H9 (cell line): ENCODE measurements around the gene FBN2. TPM values are rescaled to one million over a fixed set of nuclear protein-coding genes. Genes with fewer than 3 reads are reported as not detected.

Experiments used
- DNase-seq: peaks from one replicate; pipeline ENCODE4 v3.0.0-alpha.2; 2017
- H2AFZ ChIP-seq: one replicate; pipeline ENCODE4 v1.6.1; 2013; ENCODE audit warnings: mild to moderate bottlenecking, low read length, control low read depth, moderate library complexity
- H2AK5ac ChIP-seq: 2 replicates; pipeline ENCODE4 v1.6.1; 2013; ENCODE audit warnings: low read length, control low read depth, mixed read lengths; ENCODE audit not compliant: insufficient read length
- H2BK120ac ChIP-seq: one replicate; pipeline ENCODE4 v1.6.1; 2013; ENCODE audit warnings: low read depth, mild to moderate bottlenecking, low read length, control low read depth, inconsistent platforms; ENCODE audit not compliant: poor library complexity, severe bottlenecking
- H2BK12ac ChIP-seq: 2 replicates; pipeline ENCODE4 v1.6.1; 2013; ENCODE audit warnings: low read length, control low read depth, mixed read lengths, low read depth; ENCODE audit not compliant: insufficient read length
- H2BK15ac ChIP-seq: 2 replicates; pipeline ENCODE4 v1.6.1; 2013; ENCODE audit warnings: low read depth, low read length, control low read depth
- H2BK20ac ChIP-seq: one replicate; pipeline ENCODE4 v1.6.1; 2013; ENCODE audit warnings: low read depth, mild to moderate bottlenecking, low read length, control low read depth, inconsistent platforms; ENCODE audit not compliant: poor library complexity, severe bottlenecking
- H2BK5ac ChIP-seq: 2 replicates; pipeline ENCODE4 v1.6.1; 2013; ENCODE audit warnings: low read length, control low read depth, mixed read lengths; ENCODE audit not compliant: insufficient read length
- H3K14ac ChIP-seq: 2 replicates; pipeline ENCODE4 v1.6.1; 2013; ENCODE audit warnings: low read length, control low read depth; ENCODE audit not compliant: insufficient read depth
- H3K18ac ChIP-seq: 2 replicates; pipeline ENCODE4 v1.6.1; 2013; ENCODE audit warnings: low read depth, mild to moderate bottlenecking, mixed read lengths, low read length, control low read depth; ENCODE audit not compliant: insufficient read length
- H3K23ac ChIP-seq: 2 replicates; pipeline ENCODE4 v1.6.1; 2013; ENCODE audit warnings: low read length, control low read depth, mixed read lengths, low read depth; ENCODE audit not compliant: insufficient read length
- H3K23me2 ChIP-seq: 2 replicates; pipeline ENCODE4 v1.6.1; 2013; ENCODE audit warnings: low read depth, mild to moderate bottlenecking, mixed read lengths, low read length, control low read depth; ENCODE audit not compliant: insufficient read length, poor library complexity, severe bottlenecking
- H3K27ac ChIP-seq: 2 replicates; pipeline ENCODE4 v1.5.1; 2013; ENCODE audit warnings: low read length, control low read depth, mixed read lengths, low read depth; ENCODE audit not compliant: insufficient read length
- H3K27me3 ChIP-seq: 2 replicates; pipeline ENCODE4 v1.6.1; 2013; ENCODE audit warnings: low read length, control low read depth, inconsistent platforms; ENCODE audit not compliant: insufficient read depth
- H3K4ac ChIP-seq: 2 replicates; pipeline ENCODE4 v1.6.1; 2013; ENCODE audit warnings: low read depth, mild to moderate bottlenecking, control low read depth, inconsistent platforms, low read length, moderate library complexity
- H3K4me1 ChIP-seq: 2 replicates; pipeline ENCODE4 v1.6.1; 2013; ENCODE audit warnings: low read length, control low read depth, inconsistent platforms; ENCODE audit not compliant: insufficient read depth
- H3K4me2 ChIP-seq: 2 replicates; pipeline ENCODE4 v1.6.1; 2013; ENCODE audit warnings: low read length, control low read depth, mixed read lengths; ENCODE audit not compliant: insufficient read length, insufficient read depth
- H3K56ac ChIP-seq: 2 replicates; pipeline ENCODE4 v1.6.1; 2013; ENCODE audit warnings: low read depth, mild to moderate bottlenecking, mixed read lengths, low read length, control low read depth; ENCODE audit not compliant: insufficient read length
- H3K79me1 ChIP-seq: 2 replicates; pipeline ENCODE4 v1.6.1; 2013; ENCODE audit warnings: low read depth, mild to moderate bottlenecking, moderate library complexity, low read length, control low read depth, inconsistent platforms; ENCODE audit not compliant: insufficient read depth, poor library complexity, severe bottlenecking
- H3K79me2 ChIP-seq: 2 replicates; pipeline ENCODE4 v1.6.1; 2013; ENCODE audit warnings: low read length, control low read depth, inconsistent platforms; ENCODE audit not compliant: insufficient read depth
- H3K9ac ChIP-seq: 2 replicates; pipeline ENCODE4 v1.6.1; 2013; ENCODE audit warnings: low read length, control low read depth, mixed read lengths; ENCODE audit not compliant: insufficient read length; ENCODE audit errors: extremely low read depth
- H3K9me3 ChIP-seq: one replicate; pipeline ENCODE4 v1.6.1; 2013; ENCODE audit warnings: low read depth, low read length, inconsistent platforms; ENCODE audit not compliant: control insufficient read depth
- H3T11ph ChIP-seq: one replicate; pipeline ENCODE4 v1.6.1; 2013; ENCODE audit warnings: mild to moderate bottlenecking, low read length, control low read depth, inconsistent platforms
- H4K20me1 ChIP-seq: one replicate; pipeline ENCODE4 v1.6.1; 2013; ENCODE audit not compliant: control insufficient read depth, insufficient read length, insufficient read depth
- H4K5ac ChIP-seq: 2 replicates; pipeline ENCODE4 v1.6.1; 2013; ENCODE audit warnings: low read depth, mild to moderate bottlenecking, mixed read lengths, low read length, control low read depth; ENCODE audit not compliant: insufficient read length
- H4K8ac ChIP-seq: replicated peaks from 2 replicates; pipeline ENCODE4 v1.6.1; 2013; ENCODE audit warnings: low read length, control low read depth, mixed read lengths, low read depth; ENCODE audit not compliant: insufficient read length
- H4K91ac ChIP-seq: 2 replicates; pipeline ENCODE4 v1.6.1; 2013; ENCODE audit warnings: low read depth, mild to moderate bottlenecking, moderate library complexity, mixed read lengths, low read length, control low read depth; ENCODE audit not compliant: insufficient read length
- H3K27ac Mint-ChIP-seq, 3 experiments: 2 replicates in 2 of 3; 3 replicates in 1 of 3; pipeline ENCODE4 v1.8.0; 2020 to 2021; ENCODE audit warnings: mixed read lengths in 3 of 3, mild to moderate bottlenecking in 1 of 3, moderate library complexity in 1 of 3
- H3K27me3 Mint-ChIP-seq: 2 replicates; pipeline ENCODE4 v1.8.0; 2021; ENCODE audit warnings: low read depth, mild to moderate bottlenecking, moderate library complexity, mixed read lengths
- H3K36me3 Mint-ChIP-seq, 3 experiments: 2 replicates in 2 of 3; 3 replicates in 1 of 3; pipeline ENCODE4 v1.8.0; 2020 to 2021; ENCODE audit warnings: low read depth in 3 of 3, mixed read lengths in 3 of 3; ENCODE audit not compliant: insufficient read depth in 1 of 3
- H3K4me1 Mint-ChIP-seq, 2 experiments: 2 replicates each; pipeline ENCODE4 v1.8.0; 2020; ENCODE audit warnings: mixed read lengths in 2 of 2
- H3K4me3 Mint-ChIP-seq, 2 experiments: 2 replicates in 1 of 2; 3 replicates in 1 of 2; pipeline ENCODE4 v1.8.0; 2020 to 2021; ENCODE audit warnings: mild to moderate bottlenecking in 2 of 2, mixed read lengths in 2 of 2, moderate library complexity in 1 of 2
- H3K9me3 Mint-ChIP-seq, 2 experiments: 2 replicates in 1 of 2; 3 replicates in 1 of 2; pipeline ENCODE4 v1.8.0; 2020; ENCODE audit warnings: mild to moderate bottlenecking in 2 of 2, mixed read lengths in 2 of 2, moderate library complexity in 1 of 2
- WGBS: extraction: QIAGEN DNeasy Blood & Tissue Kit; methylation state at CpG from one replicate; pipeline ENCODE4 v1.1.7; 2013; ENCODE audit warnings: missing lambda C conversion rate, low lambda C conversion rate, mixed read lengths; ENCODE audit not compliant: insufficient read length; ENCODE audit errors: extremely low coverage; 5-methylcytosine and 5-hydroxymethylcytosine counted together
- total RNA-seq: library from RNA; stranded (reverse); gene quantifications from 2 replicates; pipeline ENCODE4 v1.2.1, GENCODE V29; 2021
- TF ChIP-seq, protein P1 (sequence below): fragments of 200-600 bp; sonication (generic); conservative IDR thresholded peaks from 3 replicates; pipeline ENCODE4 v1.8.0; 2021; ENCODE audit warnings: antibody characterized with exemption, mild to moderate bottlenecking

FBN2 gene
- total RNA-seq, 1 experiment from 2014 or later, result 8.3 TPM

DNA sequence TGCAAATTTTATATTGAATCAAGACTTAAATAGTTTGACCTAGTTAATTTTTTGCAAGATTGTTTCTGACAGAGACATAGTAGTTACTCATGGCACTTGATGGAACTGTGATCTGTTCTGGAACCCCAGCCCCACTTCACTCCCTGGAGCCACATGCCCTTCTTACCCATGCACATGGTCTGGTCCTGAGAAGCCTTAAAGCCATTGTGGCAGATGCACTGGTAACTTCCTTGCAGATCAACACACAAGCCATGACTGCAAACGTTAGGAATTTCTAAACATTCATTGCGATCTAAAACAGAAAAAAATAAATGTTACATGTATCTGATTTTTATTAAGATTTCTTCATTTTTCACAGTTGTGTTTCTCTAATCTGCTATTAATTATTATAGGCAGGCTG, 233.3 kb downstream of the FBN2 start:
- H3K4me2 ChIP-seq, result no peak overlapping the region
- no peak overlapping the region for H3K27ac Mint-ChIP-seq
- no peak overlapping the region for H3K27ac ChIP-seq

More for the DNA sequence above, 233.3 kb downstream of the FBN2 start:
- Histone ChIP-seq H4K5ac (no peak overlapping the region), H3K9ac (no peak overlapping the region), H3K4ac (no peak overlapping the region), H2BK120ac (no peak overlapping the region), H4K20me1 (no peaks in the 10 kb centered on the region), H2AK5ac (no peak overlapping the region), H4K91ac (no peak overlapping the region), H3K9me3 (no peaks in the 10 kb centered on the region), H3K79me1 (no peaks in the 10 kb centered on the region), H3K23me2 (no peaks in the 10 kb centered on the region), H3K56ac (no peak overlapping the region), H4K8ac (no peak overlapping the region), H2BK20ac (no peak overlapping the region), H3T11ph (no peak overlapping the region), H2BK15ac (no peak overlapping the region), H3K27me3 (no peaks in the 10 kb centered on the region), H3K79me2 (no peaks in the 10 kb centered on the region), H3K14ac (no peak overlapping the region), H3K23ac (no peak overlapping the region), H2AFZ (no peak overlapping the region), H2BK12ac (no peak overlapping the region), H3K18ac (no peak overlapping the region), H3K4me1 (no peaks in the 10 kb centered on the region; the same call in 1 of the 2 replicates), H2BK5ac (no peak overlapping the region)
- Mint-ChIP-seq H3K4me1 (peaks cover 10% of the 10 kb centered on the region in 2 experiments), H3K9me3 (no peaks in the 10 kb centered on the region), H3K36me3 (peaks cover 6 to 18% (median 16%) of the 10 kb centered on the region in 3 experiments; a peak in 6 of 7 replicates), H3K4me3 (no peak overlapping the region), H3K27me3 (no peaks in the 10 kb centered on the region)
- no CpG with 5 or more reads among the region's 2 CpGs for WGBS
- TF ChIP-seq, protein P1, sequence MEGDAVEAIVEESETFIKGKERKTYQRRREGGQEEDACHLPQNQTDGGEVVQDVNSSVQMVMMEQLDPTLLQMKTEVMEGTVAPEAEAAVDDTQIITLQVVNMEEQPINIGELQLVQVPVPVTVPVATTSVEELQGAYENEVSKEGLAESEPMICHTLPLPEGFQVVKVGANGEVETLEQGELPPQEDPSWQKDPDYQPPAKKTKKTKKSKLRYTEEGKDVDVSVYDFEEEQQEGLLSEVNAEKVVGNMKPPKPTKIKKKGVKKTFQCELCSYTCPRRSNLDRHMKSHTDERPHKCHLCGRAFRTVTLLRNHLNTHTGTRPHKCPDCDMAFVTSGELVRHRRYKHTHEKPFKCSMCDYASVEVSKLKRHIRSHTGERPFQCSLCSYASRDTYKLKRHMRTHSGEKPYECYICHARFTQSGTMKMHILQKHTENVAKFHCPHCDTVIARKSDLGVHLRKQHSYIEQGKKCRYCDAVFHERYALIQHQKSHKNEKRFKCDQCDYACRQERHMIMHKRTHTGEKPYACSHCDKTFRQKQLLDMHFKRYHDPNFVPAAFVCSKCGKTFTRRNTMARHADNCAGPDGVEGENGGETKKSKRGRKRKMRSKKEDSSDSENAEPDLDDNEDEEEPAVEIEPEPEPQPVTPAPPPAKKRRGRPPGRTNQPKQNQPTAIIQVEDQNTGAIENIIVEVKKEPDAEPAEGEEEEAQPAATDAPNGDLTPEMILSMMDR, result no peak
- no peak for DNase-seq
